GM12878 (cell line): ENCODE results near the gene CHRM4. TPM values are rescaled to one million over a fixed set of nuclear protein-coding genes. Genes with fewer than 3 reads are reported as not detected.

ENCODE experiments used
- ATAC-seq: fragments of 200-7000 bp; cut with Tn5 transposase; 3 replicates; pipeline ENCODE4 v1.9.1; 2020; ENCODE audit warnings: mild to moderate bottlenecking, moderate library complexity
- BruUV-seq: library from RNA; stranded (reverse); fragments of 400-500 nt; replicated peaks from 2 replicates; lab custom pipeline; 2021; lab: Mats Ljungman, UMichigan
- CTCF ChIA-PET: fragments of 300-600 bp; sonication (Branson Sonifier 250); formaldehyde crosslinking; extraction: SDS; loops from one replicate; lab custom pipeline; 2021; ENCODE audit warnings: inconsistent platforms; lab: Yijun Ruan, JAX
- POLR2A ChIA-PET: fragments of 350-600 bp; formaldehyde crosslinking; extraction: SDS; loops from one replicate; lab custom pipeline; 2021; ENCODE audit warnings: inconsistent platforms; lab: Charles Lee
- RAD21 ChIA-PET: fragments of 300-600 bp; sonication (Branson Sonifier 250); formaldehyde crosslinking; loops from one replicate; lab custom pipeline; 2023; ENCODE audit warnings: antibody characterized with exemption; ENCODE audit not compliant: unreplicated experiment; lab: Charles Lee
- SMC1A ChIA-PET: fragments of 300-600 bp; sonication (Branson Sonifier 250); formaldehyde crosslinking; loops from one replicate; lab custom pipeline; 2023; ENCODE audit not compliant: unreplicated experiment, uncharacterized antibody; lab: Charles Lee
- DNase-seq: peaks from one replicate; pipeline ENCODE4 v3.0.0-alpha.2; 2011; ENCODE audit warnings: low read depth, low spot score
- FAIRE-seq: peaks from 3 replicates; lab custom pipeline; 2011; peaks lifted over from hg19 to GRCh38; lab: Jason Lieb, UNC
- H2AFZ ChIP-seq: 2 replicates; pipeline ENCODE4 v1.6.0; 2011; ENCODE audit warnings: low read depth, low read length, control low read depth; ENCODE audit not compliant: control insufficient read depth
- H3K27ac ChIP-seq: 2 replicates; pipeline ENCODE4 v1.5.1; 2011; ENCODE audit warnings: control low read depth; ENCODE audit not compliant: control insufficient read depth, insufficient read depth
- H3K27me3 ChIP-seq, 2 experiments: replicated peaks in 1 of 2; 2 replicates each; pipeline versions ENCODE4 v1.6.0 to v1.6.1; 2011; ENCODE audit warnings: low read length in 1 of 2; ENCODE audit not compliant: control insufficient read depth in 2 of 2, insufficient read depth in 2 of 2
- H3K36me3 ChIP-seq, 2 experiments: 2 replicates each; pipeline ENCODE4 v1.5.1; 2011; ENCODE audit warnings: low read length in 1 of 2; ENCODE audit not compliant: control insufficient read depth in 2 of 2, insufficient read depth in 2 of 2
- H3K4me1 ChIP-seq: 2 replicates; pipeline ENCODE4 v1.6.1; 2011; ENCODE audit warnings: mild to moderate bottlenecking, low read length, moderate library complexity, mixed read lengths; ENCODE audit not compliant: control insufficient read depth, insufficient read depth
- H3K4me2 ChIP-seq: 2 replicates; pipeline ENCODE4 v1.6.0; 2011; ENCODE audit warnings: control low read depth; ENCODE audit not compliant: control insufficient read depth, insufficient read depth
- H3K4me3 ChIP-seq: fragments of 200-600 bp; sonication (generic); 2 replicates; pipeline ENCODE4 v1.5.1; 2016
- H3K79me2 ChIP-seq: 2 replicates; pipeline ENCODE4 v1.6.0; 2011; ENCODE audit warnings: low read length; ENCODE audit not compliant: control insufficient read depth, insufficient read depth
- H3K9ac ChIP-seq: 2 replicates; pipeline ENCODE4 v1.8.0; 2011; ENCODE audit warnings: low read length, control low read depth, mixed read lengths; ENCODE audit not compliant: control insufficient read depth, insufficient read depth
- H3K9me3 ChIP-seq: replicated peaks from 3 replicates; pipeline ENCODE4 v1.5.1; 2011; ENCODE audit warnings: mild to moderate bottlenecking, low read length; ENCODE audit not compliant: control insufficient read depth, insufficient read depth
- H4K20me1 ChIP-seq: 2 replicates; pipeline ENCODE4 v1.6.0; 2011; ENCODE audit not compliant: control insufficient read depth, insufficient read depth
- BMI1 ChIP-seq: fragments of 450-650 bp; IDR thresholded peaks from 2 replicates; pipeline ENCODE4 v1.6.1; 2016; ENCODE audit warnings: mild to moderate bottlenecking, moderate library complexity, borderline replicate concordance
- CEBPB ChIP-seq, 2 experiments: fragments of 150-350 bp in 1 of 2; IDR thresholded peaks; 2 replicates each; pipeline ENCODE4 v1.6.1; 2012 to 2014; ENCODE audit warnings: low read depth in 2 of 2, low read length in 2 of 2, borderline replicate concordance in 1 of 2, inconsistent platforms in 1 of 2
- KAT2A ChIP-seq: conservative IDR thresholded peaks from 2 replicates; pipeline ENCODE4 v1.6.1; 2011; ENCODE audit warnings: low read depth, low read length; ENCODE audit not compliant: control insufficient read depth
- KLF5 ChIP-seq: fragments of 450-650 bp; IDR thresholded peaks from 2 replicates; pipeline ENCODE4 v1.6.1; 2014; ENCODE audit warnings: mild to moderate bottlenecking; ENCODE audit not compliant: partially characterized antibody
- POLR2AphosphoS5 ChIP-seq: IDR thresholded peaks from 2 replicates; pipeline ENCODE4 v1.6.1; 2011; ENCODE audit warnings: mild to moderate bottlenecking, low read length, inconsistent platforms
- RBBP5 ChIP-seq: fragments of 200-600 bp; sonication (generic); conservative IDR thresholded peaks from 2 replicates; pipeline ENCODE4 v1.6.1; 2016
- TARDBP ChIP-seq: IDR thresholded peaks from 2 replicates; pipeline ENCODE4 v1.6.1; 2016; ENCODE audit warnings: borderline replicate concordance
- TBL1XR1 ChIP-seq: IDR thresholded peaks from 2 replicates; pipeline ENCODE4 v1.6.1; 2012; ENCODE audit warnings: low read depth, low read length, improper control_type of control experiment
- WGBS: methylation state at CpG from one replicate; pipeline ENCODE4 v1.1.6; 2016; ENCODE audit warnings: low lambda C conversion rate; ENCODE audit not compliant: insufficient replicate concordance, insufficient coverage; ENCODE audit errors: missing lambda C conversion rate; 5-methylcytosine and 5-hydroxymethylcytosine counted together
- in situ Hi-C: fragments of 300-500 bp; cut with MboI; formaldehyde crosslinking; loops from 9 replicates; pipeline ENCODE4 v1.14.3; 2018; ENCODE audit warnings: mixed read lengths
- intact Hi-C: fragments of 100-400 bp; cut with micrococcal nuclease; formaldehyde crosslinking; loops from one replicate; pipeline ENCODE4 v1.14.2; 2022; ENCODE audit not compliant: unreplicated experiment
- polyA plus RNA-seq, 11 experiments: library from polyadenylated mRNA; depleted of rRNA in 4 of 11; unstranded in 6 of 11; stranded (reverse) in 5 of 11; fragments of >200 nt; fragmentation: Nextera tagmentation in 4 of 11; fragmentation: Illumina TruSeq in 1 of 11; extraction: Ambion mirVana in 4 of 11; extraction: Trizol in 1 of 11; gene quantifications; 1 replicate in 1 of 11; 2 replicates in 10 of 11; pipeline versions ENCODE4 v1.2.1 to v1.2.3, GENCODE V29; 2011 to 2016; ENCODE audit warnings: inconsistent platforms in 2 of 11, missing spikeins in 2 of 11, low read depth in 1 of 11
- total RNA-seq, 4 experiments: library from RNA; depleted of rRNA in 3 of 4; stranded (reverse); fragments of >200 nt in 3 of 4; fragmentation: Illumina TruSeq in 1 of 4; extraction: Trizol in 1 of 4; gene quantifications; 2 replicates each; pipeline versions ENCODE4 v1.2.1 to v1.2.3, GENCODE V29; 2013 to 2021
- TF ChIP-seq, protein P1 (sequence below): fragments of 450-650 bp; IDR thresholded peaks from 2 replicates; pipeline ENCODE4 v1.6.1; 2016; ENCODE audit warnings: mild to moderate bottlenecking
- TF ChIP-seq, protein P2 (sequence below): fragments of 450-650 bp; IDR thresholded peaks from 2 replicates; pipeline ENCODE4 v1.6.1; 2017; ENCODE audit warnings: low read depth, mild to moderate bottlenecking, moderate library complexity

The CHRM4 gene
- total and polyA plus RNA-seq, 10 of the 15 experiments (the other 5 are each of a cell fraction or from before 2014, with no cell fraction given) = 0.12 to 0.23 (median 0.13) TPM; not detected in 7

DNA sequence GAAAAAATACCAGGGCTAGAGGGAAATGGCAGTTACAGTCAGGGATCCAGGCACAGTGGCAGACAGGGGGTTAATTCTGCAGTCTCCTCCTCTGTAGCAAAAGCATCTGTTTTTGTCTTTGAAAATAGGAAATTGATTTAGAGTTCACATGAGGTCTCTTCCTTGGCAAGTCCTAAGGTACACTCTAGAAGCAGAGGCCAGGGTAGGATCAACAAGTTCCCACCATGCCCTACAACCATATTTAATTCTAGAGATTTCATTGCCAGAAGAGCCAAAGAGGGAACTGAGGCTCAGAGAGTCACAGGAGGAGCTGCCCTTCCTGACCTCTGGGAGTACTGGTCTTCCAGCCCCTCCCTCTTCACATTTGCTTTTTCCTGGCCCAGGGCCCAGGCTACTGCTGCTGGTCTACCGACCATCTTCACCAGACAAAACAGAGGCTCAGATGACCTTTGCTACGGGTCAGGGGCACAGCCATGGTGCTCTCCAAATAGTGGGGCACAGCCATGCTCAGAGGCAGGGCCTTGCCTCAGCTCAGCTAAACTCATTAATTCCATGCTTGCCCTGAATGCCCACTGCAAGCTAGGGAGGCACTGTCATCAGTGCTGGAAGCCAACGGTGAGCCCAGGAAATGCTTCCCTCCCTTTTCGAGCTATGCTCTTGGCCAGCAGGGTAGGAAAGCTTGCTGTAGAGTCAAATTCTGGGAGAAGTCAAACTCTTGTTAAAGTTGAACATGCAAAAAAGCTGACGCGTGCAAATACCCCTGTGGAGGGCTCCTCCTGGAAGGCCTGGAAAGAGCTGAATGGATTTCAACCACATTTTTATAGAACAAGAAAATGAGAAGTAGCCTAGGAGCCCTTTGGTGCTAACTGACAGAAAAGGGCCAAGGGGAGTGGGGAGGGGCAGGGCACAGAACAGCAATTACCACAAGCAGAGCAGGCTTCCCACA is 11.7 kb upstream of the CHRM4 start:
- intact Hi-C loops (no loop called here), in situ Hi-C loops (no loop called here)
- DNase-seq = no peak
- ChIA-PET CTCF (interaction anchor here (0.6 to 2.4 kb wide), 2 partner anchors 14 to 135 kb away, joined by 4 to 13 read pairs; no protein-coding TSS in a partner anchor), RAD21 (interaction anchor here (1.4 kb wide), 1 partner anchor 87 kb away, joined by 3 read pairs; no protein-coding TSS in a partner anchor), SMC1A (interaction anchor here (1.1 kb wide), 2 partner anchors 73 to 129 kb away, joined by 3 read pairs; no protein-coding TSS in a partner anchor), POLR2A (no interaction called here)
- Histone ChIP-seq H3K4me1 (no peaks in the 10 kb centered on the region), H3K79me2 (no peaks in the 10 kb centered on the region), H3K9me3 (no peaks in the 10 kb centered on the region), H3K36me3 (peaks cover 7 to 18% of the 10 kb centered on the region in 2 experiments; a peak in 3 of 4 replicates), H3K4me2 (no peak overlapping the region), H3K9ac (no peak overlapping the region), H3K4me3 (no peak overlapping the region), H3K27me3 (no peaks in the 10 kb centered on the region), H2AFZ (no peak overlapping the region), H3K27ac (no peak overlapping the region), H4K20me1 (no peaks in the 10 kb centered on the region; the same call in 1 of the 2 replicates)
- TF ChIP-seq POLR2AphosphoS5 (no peak), KAT2A (no peak), TBL1XR1 (no peak), RBBP5 (no peak), BMI1 (no peak), CEBPB (IDR thresholded peaks at IDR 0.05; ENCODE audit: borderline replicate concordance in 1 of 2, low read depth in 2 of 2, low read length in 2 of 2) (no peak), KLF5 (no peak), TARDBP (no peak)
- TF ChIP-seq, protein P1, sequence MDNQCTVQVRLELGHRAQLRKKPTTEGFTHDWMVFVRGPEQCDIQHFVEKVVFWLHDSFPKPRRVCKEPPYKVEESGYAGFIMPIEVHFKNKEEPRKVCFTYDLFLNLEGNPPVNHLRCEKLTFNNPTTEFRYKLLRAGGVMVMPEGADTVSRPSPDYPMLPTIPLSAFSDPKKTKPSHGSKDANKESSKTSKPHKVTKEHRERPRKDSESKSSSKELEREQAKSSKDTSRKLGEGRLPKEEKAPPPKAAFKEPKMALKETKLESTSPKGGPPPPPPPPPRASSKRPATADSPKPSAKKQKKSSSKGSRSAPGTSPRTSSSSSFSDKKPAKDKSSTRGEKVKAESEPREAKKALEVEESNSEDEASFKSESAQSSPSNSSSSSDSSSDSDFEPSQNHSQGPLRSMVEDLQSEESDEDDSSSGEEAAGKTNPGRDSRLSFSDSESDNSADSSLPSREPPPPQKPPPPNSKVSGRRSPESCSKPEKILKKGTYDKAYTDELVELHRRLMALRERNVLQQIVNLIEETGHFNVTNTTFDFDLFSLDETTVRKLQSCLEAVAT = no peak
- TF ChIP-seq, protein P2, sequence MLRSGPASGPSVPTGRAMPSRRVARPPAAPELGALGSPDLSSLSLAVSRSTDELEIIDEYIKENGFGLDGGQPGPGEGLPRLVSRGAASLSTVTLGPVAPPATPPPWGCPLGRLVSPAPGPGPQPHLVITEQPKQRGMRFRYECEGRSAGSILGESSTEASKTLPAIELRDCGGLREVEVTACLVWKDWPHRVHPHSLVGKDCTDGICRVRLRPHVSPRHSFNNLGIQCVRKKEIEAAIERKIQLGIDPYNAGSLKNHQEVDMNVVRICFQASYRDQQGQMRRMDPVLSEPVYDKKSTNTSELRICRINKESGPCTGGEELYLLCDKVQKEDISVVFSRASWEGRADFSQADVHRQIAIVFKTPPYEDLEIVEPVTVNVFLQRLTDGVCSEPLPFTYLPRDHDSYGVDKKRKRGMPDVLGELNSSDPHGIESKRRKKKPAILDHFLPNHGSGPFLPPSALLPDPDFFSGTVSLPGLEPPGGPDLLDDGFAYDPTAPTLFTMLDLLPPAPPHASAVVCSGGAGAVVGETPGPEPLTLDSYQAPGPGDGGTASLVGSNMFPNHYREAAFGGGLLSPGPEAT = no peak
- FAIRE-seq = no peak
- no peak for ATAC-seq
- 98% methylated on average over 6 of the region's 6 CpGs for WGBS
- BruUV-seq = no TSS peak
